Lung (tissue), 12 donors: Measurements from ENCODE around the gene PLCH1. TPM values are rescaled to one million over a fixed set of nuclear protein-coding genes. Genes with fewer than 3 reads are reported as not detected.

Experiments
- ATAC-seq: fragments of 200-7000 bp; cut with Tn5 transposase; one replicate; pipeline ENCODE4 v1.9.1; 2020; ENCODE audit warnings: moderate number of reproducible peaks; ENCODE audit not compliant: insufficient read depth, low FRiP score
- DNase-seq, 3 donors: peaks; one replicate each; pipeline ENCODE4 v3.0.0-alpha.2; 2013 to 2017
- H3K27ac ChIP-seq, 2 donors: one replicate each; pipeline ENCODE4 v1.5.1; 2013; ENCODE audit warnings: mild to moderate bottlenecking in 2 of 2, moderate library complexity in 2 of 2, control low read depth in 1 of 2, inconsistent platforms in 1 of 2, low read depth in 1 of 2, low read length in 1 of 2
- H3K27me3 ChIP-seq, 3 donors: one replicate each; pipeline ENCODE4 v1.5.1; 2013; ENCODE audit warnings: low read length in 2 of 3; ENCODE audit not compliant: control insufficient read depth in 3 of 3, insufficient read depth in 3 of 3
- H3K36me3 ChIP-seq, 4 donors: one replicate each; pipeline ENCODE4 v1.5.1; 2013; ENCODE audit warnings: low read length in 4 of 4, mild to moderate bottlenecking in 1 of 4, moderate library complexity in 1 of 4; ENCODE audit not compliant: control insufficient read depth in 4 of 4, insufficient read depth in 4 of 4
- H3K4me1 ChIP-seq, 5 donors: one replicate each; pipeline ENCODE4 v1.5.1; 2013; ENCODE audit warnings: low read length in 5 of 5, mild to moderate bottlenecking in 2 of 5, moderate library complexity in 1 of 5; ENCODE audit not compliant: control insufficient read depth in 5 of 5, insufficient read depth in 5 of 5
- H3K4me3 ChIP-seq: one replicate; pipeline ENCODE4 v1.5.1; 2013; ENCODE audit warnings: mild to moderate bottlenecking, control low read depth, moderate library complexity
- H3K9ac ChIP-seq, 2 donors: one replicate each; pipeline ENCODE4 v1.5.1; 2013; ENCODE audit warnings: low read length in 2 of 2, control low read depth in 1 of 2; ENCODE audit not compliant: insufficient read depth in 1 of 2
- H3K9me3 ChIP-seq, 4 donors: one replicate each; pipeline ENCODE4 v1.5.1; 2013; ENCODE audit warnings: low read length in 3 of 4, mild to moderate bottlenecking in 1 of 4, moderate library complexity in 1 of 4; ENCODE audit not compliant: control insufficient read depth in 4 of 4, insufficient read depth in 3 of 4
- CTCF ChIP-seq: IDR thresholded peaks from 2 replicates; pipeline ENCODE4 v1.5.1; 2012; ENCODE audit warnings: mild to moderate bottlenecking; ENCODE audit errors: control extremely low read depth, extremely low read depth
- WGBS, 2 donors: extraction: QIAGEN DNeasy Blood & Tissue Kit; methylation state at CpG; one replicate each; pipeline ENCODE4 v1.1.7; 2013; 5-methylcytosine and 5-hydroxymethylcytosine counted together
- polyA plus RNA-seq, 2 donors: library from polyadenylated mRNA; stranded (reverse); fragments of 200-250 nt; gene quantifications; one replicate each; pipeline ENCODE4 v1.2.1, GENCODE V29; 2013
- total RNA-seq, 2 donors: library from RNA; depleted of rRNA in 1 of 2; stranded (reverse); fragments of >200 nt in 1 of 2; gene quantifications; one replicate each; pipeline ENCODE4 v1.2.1, GENCODE V29; 2014 to 2021
- donor health status: control.
- donor health status: control.
- donor health status: Bipolar disorder and iron deficiency.
- donor health status: healthy.
- donor health status: DM: yes; HTN: yes; CAD: no.

Gene PLCH1
- total and polyA plus RNA-seq, 4 donors = 2.5 to 22.8 (median 9.1) TPM

- ATAC-seq (no peak), DNase-seq (no peak)
- no peaks in the 10 kb centered on the region for H3K27me3 ChIP-seq
- H3K4me3 ChIP-seq = no peak overlapping the region
- TF ChIP-seq CTCF = no peak
- 85 to 87% methylated on average over 2 of the region's 2 CpGs for WGBS, 2 donors
- no peaks in the 10 kb centered on the region for H3K4me1 ChIP-seq
- no peak overlapping the region for H3K27ac ChIP-seq
- H3K9me3 ChIP-seq = peaks cover 0 to 18% (median 7%) of the 10 kb centered on the region in 4 donors
- H3K36me3 ChIP-seq = no peaks in the 10 kb centered on the region
- H3K9ac ChIP-seq = no peak overlapping the region
These were observed 319.5 kb downstream of the PLCH1 start for GRCh38 chr3:155425396-155425795.

- no peak for TF ChIP-seq CTCF
- ATAC-seq (no peak), DNase-seq (no peak)
- Histone ChIP-seq H3K9ac (no peak overlapping the region), H3K36me3 (no peaks in the 10 kb centered on the region), H3K9me3 (peaks cover 0 to 18% (median 6%) of the 10 kb centered on the region in 4 donors), H3K4me3 (no peak overlapping the region), H3K27me3 (no peaks in the 10 kb centered on the region), H3K27ac (no peak overlapping the region), H3K4me1 (no peaks in the 10 kb centered on the region)
These were observed 320.6 kb downstream of the PLCH1 start for GRCh38 chr3:155424323-155424710.

- Histone ChIP-seq H3K27ac (no peak overlapping the region), H3K9me3 (peaks cover 0 to 14% (median 4%) of the 10 kb centered on the region in 4 donors), H3K4me1 (no peaks in the 10 kb centered on the region), H3K36me3 (no peaks in the 10 kb centered on the region), H3K27me3 (no peaks in the 10 kb centered on the region), H3K4me3 (no peak overlapping the region), H3K9ac (no peak overlapping the region)
- ATAC-seq = no peak
- no peak for TF ChIP-seq CTCF
- WGBS, 2 donors = 58 to 70% methylated on average over 6 of the region's 6 CpGs
- no peak for DNase-seq
These were observed 321.1 kb downstream of the PLCH1 start for GRCh38 chr3:155423526-155424322.
